Measurements from ENCODE around the gene APMAP.

- TF ChIP-seq CTCF (IDR thresholded peaks at IDR 0.05; ENCODE audit: low read depth, low read length, missing input control), result no peak
- no peak for TF ChIP-seq SP1 (IDR thresholded peaks at IDR 0.05)
- peak in 1 of 2 donors; percentile 55 for TF ChIP-seq RXRA (IDR thresholded peaks at IDR 0.05)
- no peak for TF ChIP-seq GABPA (IDR thresholded peaks at IDR 0.05 in 1 of 2, conservative IDR thresholded peaks at IDR 0.05 in 1 of 2)
- no peak for TF ChIP-seq JUND (IDR thresholded peaks at IDR 0.05)
- TF ChIP-seq RAD21 (IDR thresholded peaks at IDR 0.05), result no peak
- TF ChIP-seq ATF3 (IDR thresholded peaks at IDR 0.05), result no peak
- no peak for TF ChIP-seq YY1 (IDR thresholded peaks at IDR 0.05)
- TF ChIP-seq MAX (IDR thresholded peaks at IDR 0.05), result no peak
- TF ChIP-seq EGR1 (IDR thresholded peaks at IDR 0.05; ENCODE audit: low read depth in 2 of 2), result no peak
- TF ChIP-seq NR2F2 (IDR thresholded peaks at IDR 0.05), result no peak
- no peak for TF ChIP-seq TAF1 (conservative IDR thresholded peaks at IDR 0.05)
- no peak for TF ChIP-seq REST (IDR thresholded peaks at IDR 0.05)
Observed at GRCh38 chr20:25008388-25009217, 16.1 kb upstream of the APMAP start.

Measured in liver (tissue), 3 donors.